CD4-positive, alpha-beta T cell (primary cell): ENCODE results near the gene TRIM25. TPM values are rescaled to one million over a fixed set of nuclear protein-coding genes. Genes with fewer than 3 reads are reported as not detected.

Experiments used
- ATAC-seq: fragments of 200-7000 bp; cut with Tn5 transposase; one replicate; pipeline ENCODE4 v1.10.0; 2022; ENCODE audit warnings: mild to moderate bottlenecking; ENCODE audit not compliant: poor library complexity
- CTCF ChIA-PET: fragments of 350-600 bp; sonication (Branson Sonifier 250); formaldehyde crosslinking; loops from one replicate; lab custom pipeline; 2021; ENCODE audit warnings: antibody characterized with exemption, inconsistent platforms; lab: Charles Lee
- POLR2A ChIA-PET: fragments of 350-600 bp; sonication (Branson Sonifier 250); formaldehyde crosslinking; loops from one replicate; lab custom pipeline; 2021; ENCODE audit warnings: antibody characterized with exemption, inconsistent platforms; lab: Charles Lee
- DNase-seq, 14 experiments: peaks; one replicate each; pipeline ENCODE4 v3.0.0-alpha.2; 2013 to 2020; ENCODE audit warnings: mixed read lengths in 2 of 14
- H3K27ac ChIP-seq, 2 donors: one replicate each; pipeline versions ENCODE4 v1.5.1 to v1.7.0; 2013; ENCODE audit warnings: low read length in 2 of 2, low read depth in 1 of 2, mild to moderate bottlenecking in 1 of 2
- H3K27me3 ChIP-seq, 2 experiments: 1 replicate in 1 of 2; 2 replicates in 1 of 2; pipeline versions ENCODE4 v1.6.1 to v1.7.0; 2013; ENCODE audit warnings: low read length in 2 of 2, control low read depth in 1 of 2, mild to moderate bottlenecking in 1 of 2, moderate library complexity in 1 of 2; ENCODE audit not compliant: insufficient read depth in 2 of 2, control insufficient read depth in 1 of 2
- H3K36me3 ChIP-seq: one replicate; pipeline ENCODE4 v1.6.1; 2013; ENCODE audit warnings: low read length, control low read depth; ENCODE audit not compliant: insufficient read depth
- H3K4me1 ChIP-seq: one replicate; pipeline ENCODE4 v1.6.1; 2013; ENCODE audit warnings: low read length, control low read depth; ENCODE audit not compliant: insufficient read depth
- H3K4me3 ChIP-seq: one replicate; pipeline ENCODE4 v1.5.1; 2013; ENCODE audit warnings: mild to moderate bottlenecking, low read length, moderate library complexity
- H3K9me3 ChIP-seq, 2 experiments: 1 replicate in 1 of 2; 2 replicates in 1 of 2; pipeline versions ENCODE4 v1.6.1 to v1.7.0; 2013; ENCODE audit warnings: low read length in 2 of 2, mild to moderate bottlenecking in 2 of 2, control low read depth in 1 of 2, moderate library complexity in 1 of 2; ENCODE audit not compliant: control insufficient read depth in 1 of 2, insufficient read depth in 1 of 2
- H3K27ac Mint-ChIP-seq: one replicate; pipeline ENCODE4 v1.8.0; 2020; ENCODE audit warnings: mixed read lengths
- H3K27me3 Mint-ChIP-seq: one replicate; pipeline ENCODE4 v1.8.0; 2021; ENCODE audit warnings: mixed read lengths
- H3K36me3 Mint-ChIP-seq: one replicate; pipeline ENCODE4 v1.8.0; 2021; ENCODE audit warnings: low read depth, mixed read lengths
- H3K4me1 Mint-ChIP-seq: one replicate; pipeline ENCODE4 v1.8.0; 2021; ENCODE audit warnings: low read depth, mixed read lengths
- H3K4me3 Mint-ChIP-seq: one replicate; pipeline ENCODE4 v1.8.0; 2020; ENCODE audit warnings: mild to moderate bottlenecking, mixed read lengths
- H3K9me3 Mint-ChIP-seq: one replicate; pipeline ENCODE4 v1.8.0; 2020; ENCODE audit warnings: mixed read lengths
- CTCF ChIP-seq: fragments of 200-600 bp; IDR thresholded peaks from one replicate; pipeline ENCODE4 v1.8.0; 2022; ENCODE audit warnings: antibody characterized with exemption, mild to moderate bottlenecking
- intact Hi-C, 2 experiments: fragments of 100-400 bp; cut with DNase I in 1 of 2; cut with micrococcal nuclease in 1 of 2; formaldehyde crosslinking; loops; one replicate each; pipeline versions ENCODE4 v1.15.1 to v1.9.0; 2023 to 2025; cut with DNase I, micrococcal nuclease
- total RNA-seq, 174 experiments: library from RNA in 2 of 174; stranded (reverse) in 2 of 174; gene quantifications; one replicate each; pipeline ENCODE4 v1.2.3 and lab custom pipeline; 2021 to 2026

Gene TRIM25
- total RNA-seq, 2 experiments from 2014 or later, result 31.7 to 33.2 TPM

GRCh38 chr17:56947741-56948140, 33.9 kb upstream of the TRIM25 start:
- H3K36me3 Mint-ChIP-seq, result peaks cover 88% of the 10 kb centered on the region
- H3K4me3 ChIP-seq, result no peak overlapping the region
- DNase-seq, result no peak
- no peak overlapping the region for H3K4me3 Mint-ChIP-seq
- no peaks in the 10 kb centered on the region for H3K9me3 ChIP-seq
- POLR2A ChIA-PET, result no interaction called here
- no peaks in the 10 kb centered on the region for H3K9me3 Mint-ChIP-seq
- no peak overlapping the region for H3K27ac Mint-ChIP-seq
- H3K27me3 Mint-ChIP-seq, result no peaks in the 10 kb centered on the region
- intact Hi-C loops, result no loop called here
- H3K36me3 ChIP-seq, result peaks cover 59% of the 10 kb centered on the region
- H3K4me1 ChIP-seq, result no peaks in the 10 kb centered on the region
- no peak for TF ChIP-seq CTCF
- no peak overlapping the region for H3K27ac ChIP-seq
- H3K4me1 Mint-ChIP-seq, result no peaks in the 10 kb centered on the region
- ATAC-seq, result no peak
- H3K27me3 ChIP-seq, result no peaks in the 10 kb centered on the region
- CTCF ChIA-PET, result interaction anchor here (0.6 kb wide), 1 partner anchor 59 kb away, joined by 3 read pairs; no protein-coding TSS in a partner anchor

- Histone ChIP-seq H3K27ac (no peak overlapping the region), H3K4me1 (no peaks in the 10 kb centered on the region), H3K27me3 (no peaks in the 10 kb centered on the region), H3K4me3 (no peak overlapping the region), H3K36me3 (peaks cover 70% of the 10 kb centered on the region), H3K9me3 (no peaks in the 10 kb centered on the region)
- ChIA-PET POLR2A (no interaction called here), CTCF (no interaction called here)
- Mint-ChIP-seq H3K9me3 (no peaks in the 10 kb centered on the region), H3K36me3 (peaks cover 93% of the 10 kb centered on the region), H3K27ac (no peak overlapping the region), H3K27me3 (no peaks in the 10 kb centered on the region), H3K4me1 (no peaks in the 10 kb centered on the region), H3K4me3 (no peak overlapping the region)
- DNase-seq (no peak), ATAC-seq (no peak)
- intact Hi-C loops, result no loop called here
- no peak for TF ChIP-seq CTCF
These were observed 32.2 kb upstream of the TRIM25 start for GRCh38 chr17:56945938-56946505.

GRCh38 chr17:56943505-56944125, 29.8 kb upstream of the TRIM25 start:
- no peak for TF ChIP-seq CTCF
- H3K27ac ChIP-seq, result no peak overlapping the region
- Mint-ChIP-seq H3K4me3 (no peak overlapping the region), H3K36me3 (peaks cover 89% of the 10 kb centered on the region), H3K4me1 (no peaks in the 10 kb centered on the region), H3K9me3 (no peaks in the 10 kb centered on the region), H3K27ac (no peak overlapping the region), H3K27me3 (no peaks in the 10 kb centered on the region)
- DNase-seq (no peak), ATAC-seq (no peak)
- H3K36me3 ChIP-seq, result peaks cover 54% of the 10 kb centered on the region
- ChIA-PET POLR2A (no interaction called here), CTCF (interaction anchor here (1.0 kb wide), 2 partner anchors 17 to 124 kb away, joined by 3 read pairs; partner anchors contain the start of gene COIL)
- no peak overlapping the region for H3K4me3 ChIP-seq
- no peaks in the 10 kb centered on the region for H3K9me3 ChIP-seq
- no peaks in the 10 kb centered on the region for H3K4me1 ChIP-seq
- no peaks in the 10 kb centered on the region for H3K27me3 ChIP-seq
- intact Hi-C loops, result loop anchor here in 1 of 2 experiments (5.0 kb wide), 1 partner anchor 351 kb away; the partner anchor contains the start of gene NOG
